22Rv1 (cell line): ENCODE data around the gene CDIPT.

ENCODE experiments used
- CTCF ChIP-seq: fragments of 450-650 bp; IDR thresholded peaks from 2 replicates; pipeline ENCODE4 v1.5.1; 2017; ENCODE audit warnings: mild to moderate bottlenecking
- ZFX ChIP-seq: fragments of 450-650 bp; IDR thresholded peaks from 2 replicates; pipeline ENCODE4 v1.6.1; 2017; ENCODE audit warnings: antibody characterized with exemption, borderline replicate concordance

GRCh38 chr16:29831490-29831889 is 31.5 kb downstream of the CDIPT start:
- TF ChIP-seq CTCF (no peak), ZFX (no peak)
